HepG2 (cell line): ENCODE data around the gene PTPRF. TPM values are rescaled to one million over a fixed set of nuclear protein-coding genes. Genes with fewer than 3 reads are reported as not detected.
A peak's percentile ranks its signal among the peaks of the same experiment; 100 is the strongest.

Experiments
- ASH2L ChIP-seq: fragments of 300-600, 200-600 bp; sonication (generic); IDR thresholded peaks from 2 replicates; pipeline ENCODE4 v1.7.0; 2017; ENCODE audit warnings: low read depth, mild to moderate bottlenecking, moderate library complexity, mixed read lengths, low read length; ENCODE audit not compliant: insufficient read length
- FLYWCH1 ChIP-seq: sonication (generic); formaldehyde crosslinking; IDR thresholded peaks from 2 replicates; pipeline ENCODE4 v1.8.1; 2023; ENCODE audit warnings: mild to moderate bottlenecking, missing genetic modification reagents
- HIC2 ChIP-seq: sonication (generic); formaldehyde crosslinking; IDR thresholded peaks from 2 replicates; pipeline ENCODE4 v1.9.0; 2022; ENCODE audit warnings: low read depth, missing genetic modification reagents
- MEF2D ChIP-seq: sonication (generic); formaldehyde crosslinking; IDR thresholded peaks from 2 replicates; pipeline ENCODE4 v1.5.1; 2020; ENCODE audit warnings: mild to moderate bottlenecking, missing genetic modification reagents
- MTA1 ChIP-seq: sonication (generic); formaldehyde crosslinking; IDR thresholded peaks from 2 replicates; pipeline ENCODE4 v1.4.0; 2020; ENCODE audit warnings: missing genetic modification reagents, mild to moderate bottlenecking, borderline replicate concordance
- NFIB ChIP-seq: sonication (generic); formaldehyde crosslinking; IDR thresholded peaks from 2 replicates; pipeline ENCODE4 v1.9.0; 2021; ENCODE audit warnings: missing genetic modification reagents, mild to moderate bottlenecking, borderline replicate concordance
- PAWR ChIP-seq: sonication (generic); formaldehyde crosslinking; IDR thresholded peaks from 2 replicates; pipeline ENCODE4 v1.4.0; 2020; ENCODE audit warnings: missing genetic modification reagents, mild to moderate bottlenecking, borderline replicate concordance
- PAX8 ChIP-seq: sonication (generic); formaldehyde crosslinking; IDR thresholded peaks from 2 replicates; pipeline ENCODE4 v1.8.0; 2022; ENCODE audit warnings: mild to moderate bottlenecking, missing genetic modification reagents, borderline replicate concordance
- PRDM15 ChIP-seq: sonication (generic); formaldehyde crosslinking; IDR thresholded peaks from 2 replicates; pipeline ENCODE4 v1.4.0; 2020; ENCODE audit warnings: missing genetic modification reagents
- RXRA ChIP-seq: sonication (generic); formaldehyde crosslinking; IDR thresholded peaks from 2 replicates; pipeline ENCODE4 v1.5.1; 2020; ENCODE audit warnings: missing genetic modification reagents
- RXRB ChIP-seq: IDR thresholded peaks from 2 replicates; pipeline ENCODE4 v1.6.1; 2016; ENCODE audit warnings: borderline replicate concordance, missing genetic modification reagents, missing compliant biosample characterization
- SMAD3 ChIP-seq: sonication (generic); formaldehyde crosslinking; IDR thresholded peaks from 2 replicates; pipeline ENCODE4 v1.4.0; 2020; ENCODE audit warnings: missing genetic modification reagents
- ZBTB38 ChIP-seq: sonication (generic); formaldehyde crosslinking; IDR thresholded peaks from 2 replicates; pipeline ENCODE4 v1.5.1; 2020; ENCODE audit warnings: mild to moderate bottlenecking, missing genetic modification reagents
- ZMYM4 ChIP-seq: sonication (generic); formaldehyde crosslinking; IDR thresholded peaks from 2 replicates; pipeline ENCODE4 v1.8.1; 2023; ENCODE audit warnings: mild to moderate bottlenecking, missing genetic modification reagents
- ZNF276 ChIP-seq: sonication (generic); formaldehyde crosslinking; IDR thresholded peaks from 2 replicates; pipeline ENCODE4 v1.4.0; 2020; ENCODE audit warnings: mild to moderate bottlenecking, low read depth, missing genetic modification reagents
- ZNF556 ChIP-seq: sonication (generic); formaldehyde crosslinking; IDR thresholded peaks from 2 replicates; pipeline ENCODE4 v1.4.0; 2020; ENCODE audit warnings: mild to moderate bottlenecking, missing genetic modification reagents, borderline replicate concordance
- ZNF720 ChIP-seq: sonication (generic); formaldehyde crosslinking; IDR thresholded peaks from 2 replicates; pipeline ENCODE4 v1.4.0; 2020; ENCODE audit warnings: missing genetic modification reagents
- ZNF792 ChIP-seq: IDR thresholded peaks from 2 replicates; pipeline ENCODE4 v1.6.1; 2016
- ZNF850 ChIP-seq: sonication (generic); formaldehyde crosslinking; conservative IDR thresholded peaks from 2 replicates; pipeline ENCODE4 v1.9.0; 2021; ENCODE audit warnings: mild to moderate bottlenecking, missing genetic modification reagents
- ZSCAN21 ChIP-seq: sonication (generic); formaldehyde crosslinking; IDR thresholded peaks from 2 replicates; pipeline ENCODE4 v1.8.0; 2022; ENCODE audit warnings: mild to moderate bottlenecking, missing genetic modification reagents, moderate library complexity, borderline replicate concordance
- polyA plus RNA-seq, 8 experiments: library from polyadenylated mRNA; depleted of rRNA in 3 of 8; stranded (reverse) in 7 of 8; unstranded in 1 of 8; fragments of >200 nt; fragmentation: Illumina TruSeq in 4 of 8; extraction: Trizol in 4 of 8; gene quantifications; 2 replicates each; pipeline versions ENCODE4 v1.2.1 to v1.2.3, GENCODE V29; 2011 to 2016; ENCODE audit warnings: low read depth in 4 of 8, missing spikeins in 1 of 8, mixed read lengths in 1 of 8; ENCODE audit not compliant: insufficient read depth in 1 of 8
- total RNA-seq, 5 experiments: library from RNA; depleted of rRNA; stranded (reverse); fragments of >200 nt; fragmentation: Illumina TruSeq; extraction: Trizol; gene quantifications; 2 replicates each; pipeline ENCODE4 v1.2.3, GENCODE V29; 2016; ENCODE audit warnings: low read depth in 1 of 5

Gene PTPRF
- total and polyA plus RNA-seq, 2 of the 13 experiments (the other 11 are each of a cell fraction or from before 2014, with no cell fraction given), result 55.9 to 167 TPM

GRCh38 chr1:43541721-43542401 is 11.2 kb downstream of the PTPRF start (continued):
- TF ChIP-seq ZNF276 (no peak), ZNF792 (no peak), PAX8 (CRISPR knock-in tag) (no peak), RXRB (CRISPR knock-in tag) (peak; percentile 64; the same call in 1 of the 2 replicates), RXRA (CRISPR knock-in tag) (peak; percentile 56; the same call in 1 of the 2 replicates), ZMYM4 (peak; percentile 35; the same call in 1 of the 2 replicates), ZNF720 (no peak), ZNF556 (CRISPR knock-in tag) (0 out of 2 replicates have a peak, but pooled peaks have one; percentile 35), MEF2D (CRISPR knock-in tag) (no peak), ZSCAN21 (CRISPR knock-in tag) (no peak), PAWR (no peak), MTA1 (peak; percentile 85; the same call in 1 of the 2 replicates), ZBTB38 (CRISPR knock-in tag) (peak; percentile 97), PRDM15 (no peak), SMAD3 (CRISPR knock-in tag) (no peak), ASH2L (no peak), NFIB (CRISPR knock-in tag) (no peak), HIC2 (peak; percentile 72; the same call in 1 of the 2 replicates), ZNF850 (CRISPR knock-in tag) (no peak), FLYWCH1 (no peak)
